ENCODE results near the gene AGFG1.

GRCh38 chr2:227545990-227546389, 74.0 kb downstream of the AGFG1 start:
- TF ChIP-seq CTCF (IDR thresholded peaks at IDR 0.05) (no peak), POLR2A (IDR thresholded peaks at IDR 0.05) (no peak)
